ENCODE results near the gene KLF9. TPM values are rescaled to one million over a fixed set of nuclear protein-coding genes. Genes with fewer than 3 reads are reported as not detected.

The KLF9 gene
- total RNA-seq, 1 experiment from 2014 or later, result 0.26 TPM

- Histone ChIP-seq H3K56ac (ENCODE audit: insufficient read length, low read depth, low read length) (no peak overlapping the region), H3K18ac (ENCODE audit: insufficient read length, low read depth, low read length) (no peak overlapping the region), H2BK120ac (ENCODE audit: low read depth, low read length, poor library complexity, severe bottlenecking) (no peak overlapping the region), H3K27me3 (ENCODE audit: insufficient read depth, low read length) (no peaks in the 10 kb centered on the region), H3K27ac (ENCODE audit: insufficient read length, low read depth, low read length) (no peak overlapping the region), H2BK12ac (ENCODE audit: insufficient read length, low read depth, low read length) (no peak overlapping the region), H3K23me2 (ENCODE audit: insufficient read length, low read depth, low read length, poor library complexity, severe bottlenecking) (no peaks in the 10 kb centered on the region), H4K20me1 (ENCODE audit: control insufficient read depth, insufficient read depth, insufficient read length) (no peaks in the 10 kb centered on the region), H3K79me1 (ENCODE audit: insufficient read depth, low read depth, low read length, poor library complexity, severe bottlenecking) (no peaks in the 10 kb centered on the region), H4K5ac (ENCODE audit: insufficient read length, low read depth, low read length) (no peak overlapping the region), H3K4ac (ENCODE audit: low read depth, low read length) (no peak overlapping the region), H3K23ac (ENCODE audit: insufficient read length, low read depth, low read length) (no peak overlapping the region), H3K9me3 (ENCODE audit: control insufficient read depth, low read depth, low read length) (no peaks in the 10 kb centered on the region), H3K4me1 (ENCODE audit: insufficient read depth, low read length) (peaks cover 7% of the 10 kb centered on the region), H2BK20ac (ENCODE audit: low read depth, low read length, poor library complexity, severe bottlenecking) (no peak overlapping the region), H2BK15ac (ENCODE audit: low read depth, low read length) (no peak overlapping the region), H4K8ac (replicated peaks; ENCODE audit: insufficient read length, low read depth, low read length) (no peak overlapping the region), H3K9ac (ENCODE audit: extremely low read depth, insufficient read length, low read length) (no peak overlapping the region), H2AK5ac (ENCODE audit: insufficient read length, low read length) (no peak overlapping the region), H3K79me2 (ENCODE audit: insufficient read depth, low read length) (no peaks in the 10 kb centered on the region), H4K91ac (ENCODE audit: insufficient read length, low read depth, low read length) (no peak overlapping the region), H3K14ac (ENCODE audit: insufficient read depth, low read length) (no peak overlapping the region; the same call in 1 of the 2 replicates), H2BK5ac (ENCODE audit: insufficient read length, low read length) (no peak overlapping the region), H3T11ph (ENCODE audit: low read length) (no peak overlapping the region), H2AFZ (ENCODE audit: low read length) (no peak overlapping the region), H3K4me2 (ENCODE audit: insufficient read depth, insufficient read length, low read length) (no peak overlapping the region)
- no CpG with 5 or more reads among the region's 2 CpGs for WGBS (ENCODE audit: extremely low coverage, insufficient read length, low lambda C conversion rate)
- peaks cover 20% of the 10 kb centered on the region in 2 experiments for H3K4me1 Mint-ChIP-seq
- no peak overlapping the region for H3K27ac Mint-ChIP-seq
- no peak overlapping the region for H3K4me3 Mint-ChIP-seq
- no peaks in the 10 kb centered on the region for H3K9me3 Mint-ChIP-seq
- no peaks in the 10 kb centered on the region for H3K36me3 Mint-ChIP-seq (ENCODE audit: insufficient read depth in 1 of 3, low read depth in 3 of 3)
- no peak for DNase-seq
- TF ChIP-seq CTCF (conservative IDR thresholded peaks at IDR 0.05), result no peak
- peaks cover 15% of the 10 kb centered on the region for H3K27me3 Mint-ChIP-seq (ENCODE audit: low read depth)
These were observed 10.2 kb downstream of the KLF9 start for GRCh38 chr9:70404261-70404660.

All from H9 (cell line).